Kidney (tissue), 14 donors: Measurements from ENCODE around the gene MRPL54. TPM values are rescaled to one million over a fixed set of nuclear protein-coding genes. Genes with fewer than 3 reads are reported as not detected.
A peak's percentile ranks its signal among the peaks of the same experiment; 100 is the strongest.

ENCODE experiments used
- DNase-seq, 5 donors: peaks; one replicate each; pipeline ENCODE4 v3.0.0-alpha.2; 2013 to 2020
- FAIRE-seq: peaks from 2 replicates; lab custom pipeline; 2012; peaks lifted over from hg19 to GRCh38; lab: Jason Lieb, UNC
- H3K27ac ChIP-seq, 2 donors: one replicate each; pipeline ENCODE4 v1.7.0; 2013; ENCODE audit warnings: low read depth in 2 of 2, low read length in 2 of 2, inconsistent platforms in 1 of 2
- H3K27me3 ChIP-seq: one replicate; pipeline ENCODE4 v1.7.1; 2013; ENCODE audit warnings: low read length, inconsistent platforms; ENCODE audit not compliant: control insufficient read depth, insufficient read depth
- H3K36me3 ChIP-seq, 3 donors: one replicate each; pipeline versions ENCODE4 v1.7.0 to v1.7.1; 2013; ENCODE audit warnings: low read length in 3 of 3, control low read depth in 1 of 3, inconsistent platforms in 1 of 3; ENCODE audit not compliant: insufficient read depth in 3 of 3, control insufficient read depth in 2 of 3
- H3K4me1 ChIP-seq, 3 donors: one replicate each; pipeline versions ENCODE4 v1.7.0 to v1.7.1; 2013; ENCODE audit warnings: low read length in 3 of 3, inconsistent platforms in 1 of 3, low read depth in 1 of 3; ENCODE audit not compliant: control insufficient read depth in 2 of 3, insufficient read depth in 2 of 3
- H3K4me3 ChIP-seq, 3 donors: one replicate each; pipeline versions ENCODE4 v1.7.0 to v1.8.1; 2013; ENCODE audit warnings: low read length in 3 of 3, control low read depth in 1 of 3, inconsistent platforms in 1 of 3
- H3K9ac ChIP-seq, 3 donors: one replicate each; pipeline versions ENCODE4 v1.7.0 to v1.7.1; 2013; ENCODE audit warnings: low read length in 3 of 3, control low read depth in 1 of 3, inconsistent platforms in 1 of 3
- H3K9me3 ChIP-seq, 3 donors: one replicate each; pipeline versions ENCODE4 v1.7.0 to v1.7.1; 2013; ENCODE audit warnings: low read length in 3 of 3, control low read depth in 1 of 3, inconsistent platforms in 1 of 3; ENCODE audit not compliant: control insufficient read depth in 2 of 3, insufficient read depth in 1 of 3
- intact Hi-C: fragments of 100-400 bp; cut with DNase I; formaldehyde crosslinking; loops from one replicate; pipeline ENCODE4 v1.11.1; 2022
- polyA plus RNA-seq: library from polyadenylated mRNA; stranded (reverse); fragments of 350-450 nt; fragmentation: Illumina TruSeq; extraction: RNeasy Lipid Tissue Mini Kit (QIAGEN cat#74804); gene quantifications from one replicate; pipeline ENCODE4 v1.2.3, GENCODE V29; 2014; ENCODE audit warnings: low read depth, low replicate concordance; ENCODE audit not compliant: insufficient read depth
- total RNA-seq: library from RNA; stranded (reverse); fragmentation: NEBNext Ultra II Directional; extraction: Animal tissue kit (Norgen Biotek cat#: 25700); gene quantifications from one replicate; pipeline ENCODE4 v1.2.1, GENCODE V29; 2021
- TF ChIP-seq, protein P1 (sequence below): IDR thresholded peaks from 3 replicates; pipeline ENCODE4 v1.5.1; 2012; ENCODE audit warnings: mild to moderate bottlenecking, moderate library complexity, borderline replicate concordance; ENCODE audit not compliant: insufficient read depth; ENCODE audit errors: extremely low read depth
- donor health status: control.
- donor health status: control.
- donor health status: control.
- donor health status: control.
- donor health status: control.
- donor health status: DM: yes; HTN: yes; CAD: no.
- donor health status: Normal renal cell carcinoma (clear cell type).

Gene MRPL54
- total and polyA plus RNA-seq, 2 donors from 2014 or later, result 57.6 to 151 TPM

DNA sequence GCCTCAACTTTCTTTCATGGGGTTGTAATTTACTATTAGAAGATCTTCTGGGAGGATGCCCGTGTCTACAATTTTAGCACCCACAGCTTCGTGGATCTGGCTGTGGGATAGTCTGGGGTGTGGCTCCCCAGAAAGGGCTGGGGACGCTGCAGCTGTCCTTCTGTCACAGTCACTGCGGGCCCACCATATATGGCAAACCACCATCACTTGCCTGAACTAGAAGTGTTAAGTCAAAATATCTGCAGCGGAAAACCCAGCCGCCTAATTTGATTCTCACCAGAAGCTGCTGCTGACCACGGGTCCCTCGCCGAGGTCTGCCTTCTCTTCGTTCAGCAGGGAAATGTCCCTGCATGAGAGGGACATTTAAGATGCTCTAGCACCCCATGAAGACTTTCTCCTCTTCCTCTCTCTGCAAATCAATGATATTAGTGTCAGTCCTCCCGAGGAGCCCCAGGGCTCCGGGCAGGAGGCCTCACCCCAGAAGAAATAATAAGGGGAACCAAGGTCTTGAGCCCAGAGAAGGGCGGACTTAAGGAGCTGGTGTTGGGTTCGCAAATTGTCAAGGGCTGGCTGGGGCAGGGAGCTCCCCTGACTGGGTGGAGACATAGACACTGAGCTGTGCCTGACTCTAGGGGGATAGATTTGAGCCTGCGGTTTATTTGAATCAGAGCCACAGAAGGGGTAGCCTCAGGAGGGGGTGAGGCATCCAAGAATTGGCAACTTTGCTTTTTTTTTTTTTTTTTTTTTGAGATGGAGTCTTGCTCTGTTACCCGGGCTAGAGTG is 26.7 kb downstream of the MRPL54 start:
- DNase-seq (peak in 1 of 5 donors; percentile 50), FAIRE-seq (no peak)
- TF ChIP-seq, protein P1, sequence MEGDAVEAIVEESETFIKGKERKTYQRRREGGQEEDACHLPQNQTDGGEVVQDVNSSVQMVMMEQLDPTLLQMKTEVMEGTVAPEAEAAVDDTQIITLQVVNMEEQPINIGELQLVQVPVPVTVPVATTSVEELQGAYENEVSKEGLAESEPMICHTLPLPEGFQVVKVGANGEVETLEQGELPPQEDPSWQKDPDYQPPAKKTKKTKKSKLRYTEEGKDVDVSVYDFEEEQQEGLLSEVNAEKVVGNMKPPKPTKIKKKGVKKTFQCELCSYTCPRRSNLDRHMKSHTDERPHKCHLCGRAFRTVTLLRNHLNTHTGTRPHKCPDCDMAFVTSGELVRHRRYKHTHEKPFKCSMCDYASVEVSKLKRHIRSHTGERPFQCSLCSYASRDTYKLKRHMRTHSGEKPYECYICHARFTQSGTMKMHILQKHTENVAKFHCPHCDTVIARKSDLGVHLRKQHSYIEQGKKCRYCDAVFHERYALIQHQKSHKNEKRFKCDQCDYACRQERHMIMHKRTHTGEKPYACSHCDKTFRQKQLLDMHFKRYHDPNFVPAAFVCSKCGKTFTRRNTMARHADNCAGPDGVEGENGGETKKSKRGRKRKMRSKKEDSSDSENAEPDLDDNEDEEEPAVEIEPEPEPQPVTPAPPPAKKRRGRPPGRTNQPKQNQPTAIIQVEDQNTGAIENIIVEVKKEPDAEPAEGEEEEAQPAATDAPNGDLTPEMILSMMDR, result no peak
- intact Hi-C loops, result no loop called here
- Histone ChIP-seq H3K9ac (no peak overlapping the region), H3K4me3 (no peak overlapping the region), H3K27me3 (peaks cover 2% of the 10 kb centered on the region), H3K36me3 (no peaks in the 10 kb centered on the region), H3K4me1 (no peaks in the 10 kb centered on the region), H3K9me3 (no peaks in the 10 kb centered on the region), H3K27ac (no peak overlapping the region)

DNA sequence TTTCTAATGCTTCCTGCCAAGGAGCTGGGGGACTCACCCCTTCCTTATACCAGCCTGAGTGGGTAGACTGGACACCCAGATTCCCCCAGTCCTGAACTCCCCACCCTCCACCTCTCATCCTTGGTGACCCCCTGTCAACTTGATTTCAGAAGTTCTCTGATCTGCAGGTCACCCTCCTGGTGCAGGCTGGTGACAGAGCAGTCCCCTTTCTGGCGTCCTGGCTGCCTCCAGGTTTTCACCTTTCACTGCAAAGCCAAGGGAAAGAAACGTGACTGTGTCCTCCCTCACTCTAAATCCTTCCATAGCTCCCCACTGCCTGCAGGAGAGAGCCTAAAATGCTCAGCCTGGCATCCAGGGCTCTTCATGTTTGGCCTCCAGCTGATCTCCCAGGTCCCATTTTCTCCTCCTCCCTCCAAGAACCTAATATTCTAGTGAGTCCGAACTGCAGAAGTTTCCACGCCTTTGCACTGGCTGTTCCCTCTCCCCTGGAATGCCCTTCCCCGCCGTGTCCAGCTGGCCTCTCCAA is 27.8 kb downstream of the MRPL54 start:
- H3K4me3 ChIP-seq, result no peak overlapping the region
- TF ChIP-seq, protein P1, result no peak
- no peaks in the 10 kb centered on the region for H3K36me3 ChIP-seq
- FAIRE-seq, result no peak
- DNase-seq, result no peak
- H3K4me1 ChIP-seq, result no peaks in the 10 kb centered on the region
- H3K9me3 ChIP-seq, result no peaks in the 10 kb centered on the region
- no peak overlapping the region for H3K27ac ChIP-seq
- peaks cover 2% of the 10 kb centered on the region for H3K27me3 ChIP-seq
- intact Hi-C loops, result no loop called here
- H3K9ac ChIP-seq, result no peak overlapping the region

DNA sequence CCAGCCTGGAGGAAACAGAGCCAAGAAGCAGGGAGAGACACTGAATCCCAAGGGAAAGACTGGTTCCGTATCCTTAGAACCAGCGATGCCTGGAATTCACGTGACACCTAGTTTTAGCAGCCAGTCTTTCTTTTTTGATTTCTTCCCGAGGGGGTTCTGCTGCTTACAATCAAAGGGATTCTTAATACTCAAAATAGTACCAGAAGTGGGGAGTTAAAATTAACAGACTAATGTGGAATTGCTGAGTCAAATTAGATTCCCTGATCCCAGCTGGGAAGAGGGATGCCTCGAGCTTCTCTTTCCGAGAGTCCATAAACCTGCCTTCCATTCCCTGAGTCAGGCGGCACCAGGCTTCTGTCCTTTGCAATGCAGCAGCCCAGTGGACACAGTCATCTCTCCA is 28.5 kb downstream of the MRPL54 start:
- intact Hi-C loops, result no loop called here
- Histone ChIP-seq H3K4me1 (no peaks in the 10 kb centered on the region), H3K36me3 (no peaks in the 10 kb centered on the region), H3K9ac (no peak overlapping the region), H3K27ac (no peak overlapping the region), H3K4me3 (no peak overlapping the region), H3K9me3 (no peaks in the 10 kb centered on the region), H3K27me3 (no peaks in the 10 kb centered on the region)
- no peak for DNase-seq
- TF ChIP-seq, protein P1, result no peak
- no peak for FAIRE-seq
